Measurements from ENCODE around the gene IRF4.

IRF4 gene

DNA sequence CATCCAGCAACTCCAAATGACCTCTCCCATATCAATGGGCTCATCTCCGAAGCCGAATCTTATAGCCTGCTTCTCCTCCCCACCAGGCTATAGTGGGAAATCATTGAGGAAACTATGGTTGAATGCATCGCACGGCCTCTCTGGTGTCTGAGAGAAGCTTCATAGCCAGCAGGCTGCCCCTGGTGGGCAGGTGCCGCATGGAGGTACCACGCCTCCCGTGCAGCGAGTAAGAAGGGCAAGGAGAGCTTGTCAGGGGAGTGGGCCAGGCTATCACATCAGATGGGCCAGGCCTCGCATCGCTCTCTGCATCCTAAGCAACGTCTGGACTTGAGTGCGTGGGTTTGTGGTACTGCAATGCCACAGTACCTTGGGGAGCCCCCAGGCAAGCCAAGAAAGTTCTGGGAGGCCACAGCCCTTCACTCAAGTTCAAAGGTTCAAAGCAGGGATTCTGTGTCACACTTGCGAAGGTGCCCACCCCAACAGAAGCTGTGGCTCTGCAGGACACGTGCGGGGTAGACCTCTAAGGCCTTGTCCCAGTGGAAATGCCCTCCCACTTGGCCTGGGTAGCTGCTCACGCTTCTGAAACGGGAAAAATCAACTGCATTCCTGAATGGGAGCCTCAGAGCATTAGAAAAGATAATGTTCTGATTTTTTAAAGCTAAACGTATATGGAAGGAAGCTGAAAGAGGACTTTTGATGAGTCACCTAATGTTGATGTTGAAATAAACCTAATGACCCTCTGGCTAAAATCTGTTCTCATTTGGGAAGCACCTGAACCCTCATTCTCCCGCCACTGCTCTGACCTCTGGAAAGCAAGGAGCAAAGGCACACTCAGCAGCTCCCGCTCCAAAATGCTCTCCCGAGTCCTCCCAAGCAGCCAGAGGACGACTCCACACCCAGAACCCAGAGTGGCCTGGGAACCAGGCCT lies 8.4 kb upstream of the IRF4 start:
- no peak for DNase-seq

DNA sequence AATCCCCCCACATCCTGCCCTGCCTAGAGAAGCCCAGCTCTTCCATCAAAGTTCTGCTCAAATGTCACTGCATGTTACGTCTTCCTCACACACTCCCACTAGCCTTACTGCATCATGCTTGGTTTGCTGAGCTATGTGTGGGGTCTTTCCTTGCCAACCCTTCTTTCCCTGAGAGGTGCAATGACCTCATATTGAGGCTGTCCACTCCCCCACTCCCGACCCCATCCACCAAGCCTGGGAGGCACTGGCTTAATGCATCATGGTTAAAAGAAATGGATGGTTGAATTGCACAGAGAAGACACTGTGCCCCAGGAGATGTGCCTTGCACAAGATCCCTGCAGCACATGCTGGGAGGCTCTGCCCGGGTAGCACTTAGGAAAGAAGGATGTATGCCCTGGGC lies 7.7 kb upstream of the IRF4 start:
- DNase-seq: no peak

DNA sequence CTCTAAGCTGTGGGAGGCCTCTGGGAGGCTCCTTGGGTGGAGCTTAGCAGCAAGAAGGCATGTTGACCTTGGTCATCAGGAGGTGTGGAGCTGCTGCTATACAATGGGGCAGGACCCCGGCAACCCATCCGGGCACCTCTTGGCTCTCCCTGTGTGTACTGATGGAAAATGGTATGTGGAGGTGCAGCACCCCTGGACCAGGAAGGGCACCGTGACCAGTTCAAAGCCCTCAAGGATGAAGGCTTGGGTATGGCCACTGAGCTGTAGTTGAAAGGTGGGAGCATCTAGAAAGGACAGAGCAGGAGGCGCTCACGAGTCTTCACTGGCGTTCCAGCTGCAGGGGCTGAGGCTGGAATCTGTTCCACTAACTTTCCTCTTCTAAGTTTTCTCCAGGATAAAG lies 6.7 kb upstream of the IRF4 start:
- no peak for DNase-seq

DNA sequence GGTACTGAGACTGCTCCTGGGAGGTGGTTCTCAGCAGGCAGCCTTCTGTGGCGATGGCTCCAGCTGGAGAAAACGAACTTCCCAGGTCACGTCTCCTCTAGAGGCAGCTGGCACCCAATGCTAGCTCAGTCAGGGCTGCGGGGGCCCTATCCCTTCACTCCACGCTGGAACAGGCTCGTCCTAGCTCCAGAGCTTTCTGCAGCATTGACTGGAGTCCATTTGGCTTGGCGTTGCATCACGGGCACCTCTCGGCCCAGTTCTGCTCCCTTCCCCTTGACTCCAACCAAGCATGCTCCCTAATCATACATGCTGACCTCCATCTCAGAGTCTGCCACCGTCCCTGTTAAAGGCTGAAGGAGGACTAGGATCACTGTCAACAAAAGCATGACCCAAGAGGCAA lies 5.9 kb upstream of the IRF4 start:
- DNase-seq: no peak

DNA sequence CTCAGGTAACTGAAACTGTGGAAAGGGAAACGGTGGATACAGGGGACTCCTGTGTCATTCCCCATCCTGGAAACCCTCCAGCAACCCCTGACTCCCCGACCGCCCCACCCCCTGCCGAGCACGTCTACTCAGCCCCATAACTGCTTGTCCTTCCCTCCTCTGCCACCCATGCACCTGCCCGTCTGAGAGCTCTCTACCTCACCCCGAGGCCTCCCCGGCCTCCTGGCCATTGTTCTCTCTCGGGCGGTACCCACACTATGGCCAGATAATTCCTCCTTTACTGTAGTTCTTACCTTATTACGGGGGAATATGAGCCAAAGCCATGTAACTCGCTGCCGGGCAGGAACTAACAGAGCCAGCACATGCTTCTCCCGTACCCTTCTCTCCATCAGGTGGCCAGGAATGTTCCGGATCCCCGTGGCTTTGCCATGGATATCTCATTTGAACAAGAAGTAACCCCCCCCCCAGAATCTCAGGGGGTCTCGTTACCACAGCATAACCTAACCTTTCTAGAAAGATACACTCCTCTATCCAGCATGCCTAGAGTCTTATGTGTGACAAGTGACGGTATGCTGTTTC lies 4.8 kb upstream of the IRF4 start:
- DNase-seq: no peak

DNA sequence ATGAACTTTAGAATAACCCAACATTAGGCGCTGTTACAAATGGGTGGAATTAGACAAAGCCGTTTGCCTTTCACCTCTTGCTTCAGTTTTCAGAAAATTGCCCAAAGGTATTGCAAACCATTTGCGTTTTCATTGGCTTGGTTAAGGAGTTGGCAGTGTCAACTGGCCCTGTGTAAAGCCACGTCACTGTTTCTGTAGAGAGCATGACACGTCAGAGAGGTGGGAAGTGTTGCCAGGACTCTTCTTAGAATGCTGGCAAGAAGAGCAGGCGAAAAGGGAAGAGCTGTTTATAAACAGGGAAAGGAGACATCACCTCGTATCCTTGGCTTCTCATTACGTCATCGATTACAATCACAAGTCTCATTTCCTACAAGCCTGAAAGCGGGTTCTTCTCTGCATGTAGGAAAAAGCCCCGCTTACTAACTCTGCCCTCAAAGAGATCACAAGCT lies 4.2 kb upstream of the IRF4 start:
- DNase-seq: no peak

DNA sequence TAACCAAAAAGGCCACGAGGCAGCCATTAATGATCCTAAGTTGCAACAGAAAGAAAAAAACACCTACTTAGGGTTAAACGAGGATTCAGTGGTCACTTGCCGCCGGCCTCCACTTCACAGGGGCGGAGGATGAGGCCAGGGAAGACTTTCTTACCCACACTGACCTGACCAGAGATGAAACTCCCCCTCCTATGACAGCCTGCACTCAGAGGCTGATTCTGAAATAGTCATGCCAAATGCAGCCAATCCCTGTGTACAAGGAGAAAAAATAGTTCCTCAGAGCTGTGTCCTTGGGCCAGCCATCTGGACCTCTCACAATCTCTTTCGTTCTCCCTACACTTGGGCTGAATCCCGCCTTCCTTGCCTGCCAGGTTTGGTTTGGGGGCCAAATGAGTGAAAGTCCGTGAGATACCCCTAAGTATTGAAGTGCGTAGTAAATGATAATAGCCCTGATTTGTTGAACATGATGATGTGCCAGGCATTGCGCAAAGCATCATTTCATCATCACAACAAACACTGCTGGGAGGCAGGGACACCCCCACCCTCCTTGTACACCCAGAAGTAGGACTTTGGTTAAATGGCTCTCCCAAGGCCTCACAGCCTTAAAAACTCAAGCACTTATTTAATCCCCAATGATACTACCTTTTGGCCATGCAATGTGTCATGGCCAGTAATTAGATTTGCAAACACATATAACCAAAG lies 3.2 kb upstream of the IRF4 start:
- no peak for DNase-seq

DNA sequence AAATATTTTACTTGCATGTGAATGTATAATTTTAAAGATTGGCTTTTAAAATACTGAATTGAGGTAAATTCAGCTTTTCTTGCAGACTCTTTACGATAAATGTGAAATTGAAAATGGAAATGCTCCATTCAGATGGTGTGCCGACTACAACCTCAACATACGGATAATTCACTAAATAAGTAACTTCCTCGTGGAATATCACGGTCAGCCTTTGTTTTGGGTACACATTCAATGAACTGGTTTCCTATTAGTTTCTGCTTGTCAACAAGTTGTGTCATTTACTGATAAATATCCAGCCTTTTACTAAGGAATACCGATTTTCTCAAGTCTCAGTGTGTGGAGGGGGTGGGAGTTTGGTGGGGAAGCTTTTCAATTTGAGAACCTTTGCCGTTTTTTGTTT lies 2.4 kb upstream of the IRF4 start:
- no peak for DNase-seq

DNA sequence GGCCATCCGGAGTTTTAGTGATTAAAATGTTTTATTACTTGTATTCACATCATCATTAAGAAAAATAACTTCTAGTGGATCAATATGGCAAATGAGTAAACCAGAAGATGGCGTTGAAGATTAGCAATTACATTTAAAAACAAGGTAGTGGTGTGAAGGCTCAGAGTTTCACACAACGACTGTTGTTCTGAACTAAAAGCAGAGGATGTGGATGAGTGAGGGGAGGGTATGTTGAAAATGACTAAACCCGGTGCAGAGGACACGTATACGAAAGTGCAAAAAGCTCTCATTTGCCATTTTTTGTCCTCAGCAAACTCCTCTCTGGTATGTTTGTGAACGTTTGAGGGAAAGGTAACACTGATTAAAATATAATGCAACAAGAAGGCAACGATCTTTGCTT lies 1.9 kb upstream of the IRF4 start:
- DNase-seq: peak; percentile 47

DNA sequence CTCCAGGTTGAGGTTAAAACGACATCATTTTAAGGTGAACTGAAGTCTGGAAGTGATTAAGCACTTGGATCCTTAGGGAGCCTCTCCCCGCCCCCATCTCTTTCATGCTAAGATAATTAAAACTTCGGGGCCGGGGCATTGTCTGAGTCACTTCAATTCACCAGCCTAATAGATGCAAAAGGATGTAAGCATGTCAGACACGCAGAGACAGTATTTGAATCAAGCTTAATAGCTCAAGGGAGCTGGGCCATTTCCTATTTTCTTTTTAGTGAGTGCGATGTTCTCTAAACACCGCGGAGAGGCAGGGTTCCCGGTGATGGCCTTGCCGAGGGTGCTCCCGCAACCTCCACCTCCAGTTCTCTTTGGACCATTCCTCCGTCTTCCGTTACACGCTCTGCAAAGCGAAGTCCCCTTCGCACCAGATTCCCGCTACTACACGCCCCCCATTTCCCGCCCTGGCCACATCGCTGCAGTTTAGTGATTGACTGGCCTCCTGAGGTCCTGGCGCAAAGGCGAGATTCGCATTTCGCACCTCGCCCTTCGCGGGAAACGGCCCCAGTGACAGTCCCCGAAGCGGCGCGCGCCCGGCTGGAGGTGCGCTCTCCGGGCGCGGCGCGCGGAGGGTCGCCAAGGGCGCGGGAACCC lies 516 bp upstream of the IRF4 start:
- DNase-seq: peak; percentile 59

DNA sequence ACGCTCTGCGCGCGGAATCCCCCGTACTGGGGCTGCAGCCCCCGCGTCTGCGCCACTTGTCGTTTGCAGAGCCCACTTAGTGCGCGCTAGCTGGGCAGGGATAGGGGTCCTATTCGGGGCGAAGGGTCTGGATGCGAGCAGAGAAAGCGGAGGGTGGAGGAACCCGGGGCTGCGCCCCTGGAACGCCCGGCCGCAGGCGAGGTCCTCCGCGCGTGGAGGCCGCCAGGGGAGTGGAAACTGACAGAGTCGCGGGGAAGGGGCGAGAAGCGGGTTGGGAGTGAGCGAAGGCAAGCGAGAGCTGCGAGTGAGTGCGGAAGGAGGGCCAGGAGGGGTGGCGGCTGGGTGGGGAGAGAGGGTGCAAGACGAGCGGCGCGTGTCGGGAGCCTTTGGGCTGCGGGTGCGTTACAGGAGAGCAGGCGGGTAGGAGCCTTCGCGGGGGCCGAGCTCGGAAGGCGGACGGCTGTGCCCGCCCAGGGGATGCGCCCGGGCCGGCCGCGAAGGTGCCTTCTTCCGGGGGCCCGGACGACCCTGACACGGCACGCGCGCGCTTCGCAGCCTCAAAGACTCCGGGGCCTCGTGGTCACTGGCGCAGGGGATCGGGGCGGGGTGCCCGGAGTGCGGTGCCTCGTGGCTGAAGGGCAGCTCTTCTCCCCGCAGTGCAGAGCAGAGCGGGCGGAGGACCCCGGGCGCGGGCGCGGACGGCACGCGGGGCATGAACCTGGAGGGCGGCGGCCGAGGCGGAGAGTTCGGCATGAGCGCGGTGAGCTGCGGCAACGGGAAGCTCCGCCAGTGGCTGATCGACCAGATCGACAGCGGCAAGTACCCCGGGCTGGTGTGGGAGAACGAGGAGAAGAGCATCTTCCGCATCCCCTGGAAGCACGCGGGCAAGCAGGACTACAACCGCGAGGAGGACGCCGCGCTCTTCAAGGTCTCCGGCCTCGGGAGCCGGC lies 1.2 kb downstream of the IRF4 start:
- peak; percentile 38 for DNase-seq

DNA sequence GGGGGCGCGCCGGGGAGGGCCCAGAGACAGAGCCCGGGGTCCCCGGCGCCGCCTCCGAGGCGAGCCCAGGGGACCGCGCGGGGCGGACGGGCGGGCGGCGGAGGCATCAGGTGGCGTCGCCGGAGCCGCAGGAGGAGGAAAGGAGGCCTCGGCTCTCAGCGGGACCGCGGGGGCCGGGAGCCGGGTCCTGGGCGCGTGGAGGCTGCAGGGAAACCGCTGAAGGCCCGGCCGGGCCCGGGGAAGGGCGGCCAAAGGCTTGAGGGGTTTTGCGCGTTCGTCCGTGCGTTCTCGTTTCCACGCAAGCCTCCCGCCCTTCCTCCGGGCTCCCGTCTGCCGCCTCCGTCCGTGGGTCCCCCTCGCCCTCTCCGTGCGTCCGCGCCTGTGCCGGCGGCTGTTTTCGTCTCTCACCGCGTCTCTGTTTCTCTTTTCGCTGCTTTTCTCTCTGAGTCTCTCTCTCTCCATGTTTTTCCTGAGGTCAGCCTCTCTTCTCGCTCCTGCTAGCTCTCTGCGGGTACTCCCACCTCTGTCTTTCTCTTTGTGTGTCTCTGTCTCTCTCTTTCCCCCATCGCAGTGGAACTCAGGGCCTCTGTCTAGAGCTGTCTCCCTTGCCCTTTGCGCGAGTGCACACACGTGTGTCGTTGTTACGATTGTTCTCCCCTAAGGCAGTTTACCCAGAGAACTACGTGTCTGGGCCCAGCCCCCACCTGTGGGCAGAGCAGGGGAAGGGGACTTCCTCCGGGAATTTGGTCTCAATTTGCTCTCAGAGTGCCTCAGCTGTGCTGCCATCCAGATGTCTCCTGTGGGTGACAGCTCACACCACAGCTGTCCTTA lies 2.1 kb downstream of the IRF4 start:
- DNase-seq: peak; percentile 25

DNA sequence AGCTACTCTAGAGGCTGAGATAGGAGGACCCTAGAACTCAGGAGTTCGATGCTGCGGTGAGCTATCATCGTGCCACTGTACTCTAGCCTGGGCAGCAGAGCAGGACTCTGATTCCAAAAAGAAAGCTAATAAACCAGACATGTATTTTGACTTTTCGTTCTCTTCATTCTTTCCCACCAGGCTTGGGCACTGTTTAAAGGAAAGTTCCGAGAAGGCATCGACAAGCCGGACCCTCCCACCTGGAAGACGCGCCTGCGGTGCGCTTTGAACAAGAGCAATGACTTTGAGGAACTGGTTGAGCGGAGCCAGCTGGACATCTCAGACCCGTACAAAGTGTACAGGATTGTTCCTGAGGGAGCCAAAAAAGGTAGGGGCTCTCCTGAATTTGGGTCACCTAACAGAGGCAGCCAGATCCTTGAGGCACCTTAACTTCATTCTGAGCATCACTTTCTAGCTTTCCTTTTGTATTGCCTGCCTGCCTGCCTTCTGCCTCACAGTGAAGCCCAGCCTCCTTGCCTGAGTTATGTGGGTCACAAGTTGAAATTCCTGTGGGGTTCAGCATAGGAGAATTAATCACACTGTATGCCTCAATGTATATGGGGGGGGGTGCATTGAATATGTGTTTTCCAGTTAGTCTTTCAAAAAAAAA lies 3.2 kb downstream of the IRF4 start:
- no peak for DNase-seq

DNA sequence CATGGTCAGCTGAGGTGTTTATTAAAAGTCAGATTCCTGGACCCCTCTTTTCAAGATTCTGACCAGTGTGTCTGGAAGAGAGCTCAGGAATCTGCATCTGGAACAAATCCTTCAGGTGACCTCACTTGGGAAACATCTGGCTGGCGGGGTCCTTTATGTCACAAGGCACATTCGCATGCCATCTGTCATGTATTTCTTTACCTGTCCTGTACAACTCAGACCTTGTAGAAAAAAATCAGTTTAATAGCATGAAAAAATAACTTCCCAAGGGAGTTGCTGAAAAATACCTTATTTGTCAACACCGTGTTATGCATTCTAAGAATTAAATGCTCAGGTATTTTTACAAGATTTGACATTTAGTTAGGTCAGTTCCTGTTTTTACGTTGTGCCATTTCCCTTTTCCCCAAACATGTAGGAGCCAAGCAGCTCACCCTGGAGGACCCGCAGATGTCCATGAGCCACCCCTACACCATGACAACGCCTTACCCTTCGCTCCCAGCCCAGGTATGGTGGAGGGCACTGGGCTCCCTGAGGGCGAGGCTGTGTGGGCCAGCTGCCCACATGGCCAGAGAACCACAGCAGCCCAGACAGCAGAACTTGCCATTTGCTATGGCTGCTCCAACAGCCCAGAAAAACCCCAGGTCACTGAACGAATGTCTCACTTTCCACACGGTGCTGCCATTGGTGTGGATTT lies 4.0 kb downstream of the IRF4 start:
- no peak for DNase-seq

DNA sequence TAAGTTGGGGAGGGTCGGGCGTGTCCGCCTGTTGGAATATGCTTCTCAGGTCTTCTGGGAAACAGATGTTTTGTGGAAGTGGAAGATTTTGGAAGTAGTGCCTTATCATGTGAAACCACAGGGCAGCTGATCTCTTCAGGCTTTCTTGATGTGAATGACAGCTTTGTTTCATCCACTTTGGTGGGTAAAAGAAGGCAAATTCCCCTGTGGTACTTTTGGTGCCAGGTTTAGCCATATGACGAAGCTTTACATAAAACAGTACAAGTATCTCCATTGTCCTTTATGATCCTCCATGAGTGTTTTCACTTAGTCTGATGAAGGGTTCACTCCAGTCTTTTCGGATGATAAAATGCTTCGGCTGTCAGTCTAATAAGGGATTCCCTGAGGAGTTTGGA lies 4.6 kb downstream of the IRF4 start:
- DNase-seq: no peak

DNA sequence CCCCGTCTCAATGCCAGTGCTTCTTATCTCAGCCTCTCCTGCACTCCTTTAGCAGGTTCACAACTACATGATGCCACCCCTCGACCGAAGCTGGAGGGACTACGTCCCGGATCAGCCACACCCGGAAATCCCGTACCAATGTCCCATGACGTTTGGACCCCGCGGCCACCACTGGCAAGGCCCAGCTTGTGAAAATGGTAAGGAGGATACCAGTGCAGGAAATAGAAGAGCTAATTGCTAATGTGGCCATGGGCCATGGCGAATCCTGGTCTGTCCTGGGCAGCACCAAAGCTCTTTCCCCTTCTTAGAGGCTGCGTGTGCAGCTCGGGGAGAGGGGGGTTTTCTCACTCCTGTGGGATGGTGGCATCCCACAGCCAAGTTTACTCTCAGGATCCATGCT lies 5.5 kb downstream of the IRF4 start:
- DNase-seq: no peak

DNA sequence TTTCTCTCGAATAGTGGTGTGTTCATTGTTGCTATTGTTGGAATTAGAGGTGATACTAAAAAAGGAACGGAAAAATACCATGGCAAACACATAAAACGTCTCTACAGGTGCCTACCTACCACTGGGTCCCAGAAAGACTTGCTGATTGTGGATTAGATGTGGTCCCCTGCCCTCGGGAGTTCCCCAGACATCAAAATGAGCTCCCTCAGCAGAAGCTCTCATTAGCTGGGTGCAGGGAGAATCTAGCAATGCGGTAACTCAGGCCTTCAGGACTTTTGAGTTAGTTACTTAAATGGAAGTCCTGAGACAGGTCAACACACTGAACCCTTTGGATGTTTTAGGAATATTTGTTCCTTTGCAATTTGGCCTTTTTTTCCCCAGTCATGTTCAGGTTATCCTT lies 6.1 kb downstream of the IRF4 start:
- no peak for DNase-seq

DNA sequence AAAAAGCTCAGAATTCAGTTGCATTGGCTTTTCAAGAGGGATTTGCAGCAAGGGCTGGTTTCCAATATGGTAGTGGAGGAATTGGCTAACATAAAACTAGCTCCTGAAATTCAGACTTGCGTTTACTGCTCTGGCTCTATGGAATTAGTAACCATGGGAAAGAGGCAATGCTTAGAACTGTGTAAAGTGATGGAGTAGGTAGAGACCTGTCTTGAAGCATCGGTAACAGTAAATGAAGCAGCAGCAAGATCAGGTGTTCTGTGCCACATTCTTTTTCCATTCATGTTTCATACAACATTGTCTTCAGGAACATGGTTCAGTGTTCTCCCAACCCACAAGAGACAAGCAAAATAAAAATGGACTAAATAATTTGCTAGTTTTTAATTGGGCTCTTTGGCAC lies 6.5 kb downstream of the IRF4 start:
- DNase-seq: no peak

DNA sequence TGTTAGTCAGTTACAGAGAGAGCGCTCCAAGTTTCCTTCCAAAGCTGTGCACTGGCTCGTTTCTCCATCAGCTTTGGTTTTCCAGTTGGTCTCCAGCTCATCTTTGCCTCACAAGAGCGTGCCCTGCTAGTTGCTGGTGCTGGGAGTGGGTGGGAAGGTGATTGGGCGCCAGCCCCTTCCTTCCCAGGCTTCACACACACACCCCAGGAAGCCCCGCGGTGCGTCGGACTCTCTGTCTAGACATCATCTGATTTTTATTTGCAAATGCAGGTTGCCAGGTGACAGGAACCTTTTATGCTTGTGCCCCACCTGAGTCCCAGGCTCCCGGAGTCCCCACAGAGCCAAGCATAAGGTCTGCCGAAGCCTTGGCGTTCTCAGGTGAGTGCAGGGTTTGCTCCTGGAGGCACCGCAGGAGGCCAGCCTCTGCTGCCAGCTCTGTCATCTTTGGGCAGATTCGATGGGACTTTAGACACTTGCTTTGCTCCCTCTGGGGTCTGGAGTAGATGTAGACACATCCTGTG lies 7.1 kb downstream of the IRF4 start:
- DNase-seq: no peak
